K562 (cell line): ENCODE results near the gene NFIB. TPM values are rescaled to one million over a fixed set of nuclear protein-coding genes. Genes with fewer than 3 reads are reported as not detected.

ENCODE experiments used
- ATAC-seq: fragments of 200-7000 bp; cut with Tn5 transposase; 3 replicates; pipeline ENCODE4 v1.9.1; 2020; ENCODE audit warnings: moderate library complexity
- BruUV-seq: library from RNA; stranded (reverse); fragments of 400-500 nt; replicated peaks from 2 replicates; lab custom pipeline; 2021; lab: Mats Ljungman, UMichigan
- CTCF ChIA-PET: fragments of 300-600 bp; formaldehyde crosslinking; extraction: SDS; loops from one replicate; lab custom pipeline; 2021; ENCODE audit warnings: low intra/inter-chr PET ratio; lab: Yijun Ruan, JAX
- POLR2A ChIA-PET: fragments of 300-600, 350-650 bp; sonication (Branson Sonifier 250); formaldehyde crosslinking; extraction: SDS; loops from one replicate; lab custom pipeline; 2021; ENCODE audit warnings: antibody characterized with exemption, inconsistent platforms; lab: Yijun Ruan, JAX
- DNase-seq, 4 experiments: peaks; one replicate each; pipeline versions ENCODE4 v3.0.0 to v3.0.0-alpha.2; 2011 to 2018; ENCODE audit warnings: low spot score in 3 of 4, mixed read lengths in 3 of 4; ENCODE audit errors: extremely low read depth in 1 of 4
- FAIRE-seq: peaks from 2 replicates; lab custom pipeline; 2011; peaks lifted over from hg19 to GRCh38; lab: Jason Lieb, UNC
- H2AFZ ChIP-seq: 2 replicates; pipeline ENCODE4 v1.6.0; 2011; ENCODE audit warnings: low read depth, low read length, control low read depth, inconsistent platforms
- H3K27ac ChIP-seq: fragments of 200-600 bp; 3 replicates; pipeline ENCODE4 v1.8.0; 2011; ENCODE audit warnings: low read depth, mild to moderate bottlenecking, control low read depth, inconsistent platforms, low read length, moderate library complexity, mixed read lengths; ENCODE audit errors: extremely low read depth
- H3K27me3 ChIP-seq, 2 experiments: fragments of 300-600 bp in 1 of 2; 2 replicates in 1 of 2; 3 replicates in 1 of 2; pipeline versions ENCODE4 v1.6.0 to v1.8.0; 2011; ENCODE audit warnings: inconsistent platforms in 2 of 2, low read length in 2 of 2, mild to moderate bottlenecking in 1 of 2, mixed read lengths in 1 of 2, moderate library complexity in 1 of 2; ENCODE audit not compliant: control insufficient read depth in 2 of 2, insufficient read depth in 2 of 2
- H3K36me3 ChIP-seq: fragments of 300-600 bp; 3 replicates; pipeline ENCODE4 v1.8.0; 2011; ENCODE audit warnings: mild to moderate bottlenecking, low read length, inconsistent platforms; ENCODE audit not compliant: control insufficient read depth, insufficient read depth
- H3K4me1 ChIP-seq, 2 experiments: fragments of 200-600 bp in 1 of 2; replicated peaks in 1 of 2; 2 replicates in 1 of 2; 3 replicates in 1 of 2; pipeline versions ENCODE4 v1.5.1 to v1.8.0; 2011; ENCODE audit warnings: inconsistent platforms in 2 of 2, low read length in 2 of 2, mild to moderate bottlenecking in 1 of 2, mixed read lengths in 1 of 2, moderate library complexity in 1 of 2; ENCODE audit not compliant: control insufficient read depth in 2 of 2, insufficient read depth in 2 of 2
- H3K4me2 ChIP-seq: 2 replicates; pipeline ENCODE4 v1.6.1; 2011; ENCODE audit warnings: low read length, control low read depth, inconsistent platforms, mixed read lengths; ENCODE audit not compliant: insufficient read depth
- H3K4me3 ChIP-seq: fragments of 200-600 bp; sonication (generic), shearing (Covaris generic); 2 replicates; pipeline ENCODE4 v1.5.1; 2016; ENCODE audit warnings: control low read depth, inconsistent platforms
- H3K79me2 ChIP-seq: fragments of 200-600 bp; 3 replicates; pipeline ENCODE4 v1.8.0; 2011; ENCODE audit warnings: low read length, inconsistent platforms; ENCODE audit not compliant: control insufficient read depth, insufficient read depth
- H3K9ac ChIP-seq, 2 experiments: 2 replicates each; pipeline versions ENCODE4 v1.6.0 to v1.6.1; 2011; ENCODE audit warnings: low read depth in 2 of 2, low read length in 2 of 2, control low read depth in 1 of 2, inconsistent platforms in 1 of 2, mild to moderate bottlenecking in 1 of 2, mixed read lengths in 1 of 2; ENCODE audit not compliant: insufficient read depth in 1 of 2
- H3K9me1 ChIP-seq: one replicate; pipeline ENCODE4 v1.6.0; 2011; ENCODE audit warnings: inconsistent platforms, mild to moderate bottlenecking, low read length, moderate library complexity; ENCODE audit not compliant: control insufficient read depth, insufficient read depth
- H3K9me3 ChIP-seq: replicated peaks from 2 replicates; pipeline ENCODE4 v1.5.1; 2011; ENCODE audit warnings: low read depth, low read length, inconsistent platforms; ENCODE audit not compliant: control insufficient read depth, insufficient read depth
- H4K20me1 ChIP-seq: replicated peaks from 2 replicates; pipeline ENCODE4 v1.6.1; 2011; ENCODE audit warnings: low read length, inconsistent platforms, mixed read lengths; ENCODE audit not compliant: control insufficient read depth, insufficient read depth
- CHD1 ChIP-seq: fragments of 200-600 bp; sonication (generic); IDR thresholded peaks from one replicate; pipeline ENCODE4 v1.6.1; 2012; ENCODE audit warnings: mild to moderate bottlenecking, moderate library complexity, low read length, inconsistent platforms
- ETV1 ChIP-seq: fragments of 450-650 bp; conservative IDR thresholded peaks from 2 replicates; pipeline ENCODE4 v1.6.1; 2016; ENCODE audit warnings: missing genetic modification characterization, control low read depth, low read depth, missing compliant biosample characterization
- GMEB1 ChIP-seq: fragments of 250-450 bp; sonication (Bioruptor Pico); IDR thresholded peaks from 2 replicates; pipeline ENCODE4 v1.4.0; 2020; ENCODE audit warnings: mild to moderate bottlenecking
- LARP7 ChIP-seq: fragments of 450-650 bp; IDR thresholded peaks from 2 replicates; pipeline ENCODE4 v1.6.1; 2016
- MAX ChIP-seq: sonication (generic); formaldehyde crosslinking; IDR thresholded peaks from 2 replicates; pipeline ENCODE4 v1.9.0; 2022; ENCODE audit warnings: mild to moderate bottlenecking, missing genetic modification reagents
- NFE2 ChIP-seq: IDR thresholded peaks from 2 replicates; pipeline ENCODE4 v1.6.1; 2014; ENCODE audit warnings: antibody characterized with exemption, low read depth
- NFIC ChIP-seq: fragments of 450-650 bp; IDR thresholded peaks from 2 replicates; pipeline ENCODE4 v1.6.1; 2017; ENCODE audit warnings: mild to moderate bottlenecking, inconsistent platforms
- NUFIP1 ChIP-seq: fragments of 450-650 bp; IDR thresholded peaks from 2 replicates; pipeline ENCODE4 v1.6.1; 2018; ENCODE audit not compliant: partially characterized antibody
- PHB2 ChIP-seq: fragments of 450-650 bp; IDR thresholded peaks from 2 replicates; pipeline ENCODE4 v1.6.1; 2017; ENCODE audit warnings: low read depth
- PHF20 ChIP-seq: fragments of 450-650 bp; IDR thresholded peaks from 2 replicates; pipeline ENCODE4 v1.6.1; 2018; ENCODE audit not compliant: partially characterized antibody
- TBP ChIP-seq: optimal IDR thresholded peaks from 2 replicates; pipeline ENCODE3; 2011; ENCODE audit warnings: low read depth, low read length, improper control_type of control experiment
- TFAP4 ChIP-seq: sonication (generic); formaldehyde crosslinking; IDR thresholded peaks from 2 replicates; pipeline ENCODE4 v1.8.0; 2022; ENCODE audit warnings: missing genetic modification reagents, mild to moderate bottlenecking, moderate library complexity, borderline replicate concordance
- THRA ChIP-seq: fragments of 450-650 bp; IDR thresholded peaks from 2 replicates; pipeline ENCODE4 v1.6.1; 2017; ENCODE audit warnings: mild to moderate bottlenecking, moderate library complexity
- TSC22D4 ChIP-seq: fragments of 450-650 bp; IDR thresholded peaks from 2 replicates; pipeline ENCODE4 v1.6.1; 2016; ENCODE audit warnings: missing genetic modification characterization, missing biosample characterization, control low read depth
- ZFPM2 ChIP-seq: fragments of 250-450 bp; sonication (Bioruptor Pico); IDR thresholded peaks from 2 replicates; pipeline ENCODE4 v1.5.1; 2022; ENCODE audit warnings: mild to moderate bottlenecking
- ZNF217 ChIP-seq: sonication (generic); formaldehyde crosslinking; IDR thresholded peaks from 2 replicates; pipeline ENCODE4 v1.8.0; 2022; ENCODE audit warnings: mild to moderate bottlenecking, missing genetic modification reagents
- ZNF280B ChIP-seq: fragments of 250-450 bp; sonication (Bioruptor Pico); IDR thresholded peaks from 2 replicates; pipeline ENCODE4 v1.5.1; 2021; ENCODE audit warnings: mild to moderate bottlenecking
- ZNF324 ChIP-seq: fragments of 250-450 bp; sonication (Bioruptor Pico); IDR thresholded peaks from 2 replicates; pipeline ENCODE4 v1.4.0; 2020; ENCODE audit warnings: mild to moderate bottlenecking
- WGBS: fragments of 100-300 bp; shearing (Covaris generic); methylation state at CpG from one replicate; pipeline ENCODE4 v1.1.6; 2016; ENCODE audit warnings: low coverage, mixed read lengths; ENCODE audit not compliant: insufficient coverage; ENCODE audit errors: missing lambda C conversion rate; 5-methylcytosine and 5-hydroxymethylcytosine counted together
- in situ Hi-C: fragments of 300-500 bp; cut with MboI; formaldehyde crosslinking; loops from 4 replicates; pipeline ENCODE4 v1.15.0; 2018; ENCODE audit warnings: inconsistent platforms, mixed read lengths
- intact Hi-C: fragments of 100-400 bp; cut with micrococcal nuclease; formaldehyde crosslinking; loops from 2 replicates; pipeline ENCODE4 v1.14.2; 2022
- polyA plus RNA-seq, 8 experiments: library from polyadenylated mRNA; depleted of rRNA in 4 of 8; stranded (reverse) in 5 of 8; unstranded in 3 of 8; fragments of >200 nt; fragmentation: Nextera tagmentation in 2 of 8; fragmentation: Illumina TruSeq in 1 of 8; extraction: Ambion mirVana in 2 of 8; extraction: Trizol in 1 of 8; gene quantifications; 2 replicates each; pipeline versions ENCODE4 v1.2.1 to v1.2.3, GENCODE V29; 2011 to 2014; ENCODE audit warnings: inconsistent platforms in 1 of 8, missing spikeins in 1 of 8
- total RNA-seq, 7 experiments: library from RNA; depleted of rRNA in 6 of 7; stranded (reverse); fragments of >200 nt in 6 of 7; fragmentation: Illumina TruSeq in 2 of 7; extraction: Trizol in 2 of 7; gene quantifications; 2 replicates each; pipeline versions ENCODE4 v1.2.1 to v1.2.3, GENCODE V29; 2011 to 2021; ENCODE audit warnings: low replicate concordance in 1 of 7

Gene NFIB
- total and polyA plus RNA-seq, 9 of the 15 experiments (the other 6 are each of a cell fraction or from before 2014, with no cell fraction given): 1.2 to 3.3 (median 1.9) TPM

- ChIA-PET CTCF (no interaction called here), POLR2A (no interaction called here)
- H3K27ac ChIP-seq: no peak overlapping the region
- no peaks in the 10 kb centered on the region for H3K36me3 ChIP-seq
- no peak for DNase-seq
- H3K9me3 ChIP-seq: no peaks in the 10 kb centered on the region
- H3K9me1 ChIP-seq: no peaks in the 10 kb centered on the region
- no peaks in the 10 kb centered on the region for H3K79me2 ChIP-seq
- H3K27me3 ChIP-seq: no peaks in the 10 kb centered on the region
- no peak overlapping the region for H3K4me3 ChIP-seq
- 0% methylated on average over 2 of the region's 2 CpGs for WGBS
- BruUV-seq: no TSS peak
- no peak for ATAC-seq
- H3K4me1 ChIP-seq: no peaks in the 10 kb centered on the region
- H4K20me1 ChIP-seq: no peaks in the 10 kb centered on the region
- TF ChIP-seq PHF20 (no peak), NFIC (no peak), LARP7 (no peak), TBP (no peak), TSC22D4 (no peak), NFE2 (no peak), MAX (CRISPR knock-in tag) (no peak), ZFPM2 (CRISPR knock-in tag) (no peak), NUFIP1 (no peak), ZNF324 (CRISPR knock-in tag) (no peak), PHB2 (no peak), GMEB1 (CRISPR knock-in tag) (no peak), CHD1 (no peak), TFAP4 (CRISPR knock-in tag) (no peak), ZNF217 (CRISPR knock-in tag) (no peak), ETV1 (no peak), ZNF280B (CRISPR knock-in tag) (no peak), THRA (no peak)
- in situ Hi-C loops: no loop called here
- intact Hi-C loops: no loop called here
- no peak overlapping the region for H2AFZ ChIP-seq
- H3K9ac ChIP-seq: no peak overlapping the region
- no peak overlapping the region for H3K4me2 ChIP-seq
- FAIRE-seq: no peak
Measured at GRCh38 chr9:14170392-14170931, 143.5 kb downstream of the NFIB start.
